NCI-H2171 treated with DMSO at 0.1 percent for 48 hours (cell line): ENCODE measurements around the gene SH3BP1.
"Not testable (repeated sequence)": the region's sequence is repeated elsewhere in the genome, so short reads cannot be mapped to it uniquely, and the experiment has no call there.

Experiments
- DNase-seq: peaks from one replicate; lab custom pipeline; 2025; lab: John Stamatoyannopoulos, UW

The SH3BP1 gene

DNA sequence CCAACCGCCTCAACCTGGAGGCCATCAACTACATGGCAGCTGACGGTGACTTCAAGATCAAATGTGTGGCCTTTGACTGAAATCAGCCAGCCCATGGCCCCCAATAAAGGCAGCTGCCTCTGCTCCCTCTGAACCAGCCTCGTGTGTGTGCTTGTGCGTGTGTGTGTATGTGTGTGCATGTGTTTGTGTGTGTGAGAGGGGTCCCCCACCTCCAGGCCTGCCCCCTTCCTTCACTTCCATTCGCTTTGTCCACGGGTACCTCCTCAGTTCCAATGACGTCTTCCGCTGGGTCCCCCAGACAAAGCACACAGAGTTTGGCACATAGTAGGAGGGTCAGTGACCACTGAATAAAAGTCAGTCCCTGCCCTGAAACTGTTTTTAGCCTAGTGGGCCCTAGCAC is 40.2 kb downstream of the SH3BP1 start:
- DNase-seq: no peak

- no peak for DNase-seq
These were observed 40.9 kb downstream of the SH3BP1 start for GRCh38 chr22:37680191-37680851.

DNA sequence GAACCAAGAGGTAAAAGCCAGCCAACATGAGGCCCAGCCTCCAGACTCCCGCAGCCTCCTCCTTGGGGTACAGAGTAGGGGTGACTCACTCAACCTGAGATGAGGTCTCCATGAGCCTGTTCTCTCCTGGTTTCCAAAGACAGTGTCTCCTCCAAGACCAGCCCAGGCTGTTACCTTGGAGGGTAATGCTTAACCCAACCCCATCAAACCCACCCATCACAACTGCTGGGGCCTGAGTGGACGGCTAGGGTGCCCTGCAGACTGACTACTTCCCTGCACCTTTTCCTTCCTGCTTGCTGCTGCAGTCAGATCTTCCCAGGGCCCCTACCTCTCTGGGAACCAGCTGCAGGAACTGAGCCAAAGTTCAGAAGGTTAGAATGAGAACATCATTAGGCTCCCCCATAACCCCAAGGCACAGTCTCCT is 41.5 kb downstream of the SH3BP1 start:
- DNase-seq: no peak

DNA sequence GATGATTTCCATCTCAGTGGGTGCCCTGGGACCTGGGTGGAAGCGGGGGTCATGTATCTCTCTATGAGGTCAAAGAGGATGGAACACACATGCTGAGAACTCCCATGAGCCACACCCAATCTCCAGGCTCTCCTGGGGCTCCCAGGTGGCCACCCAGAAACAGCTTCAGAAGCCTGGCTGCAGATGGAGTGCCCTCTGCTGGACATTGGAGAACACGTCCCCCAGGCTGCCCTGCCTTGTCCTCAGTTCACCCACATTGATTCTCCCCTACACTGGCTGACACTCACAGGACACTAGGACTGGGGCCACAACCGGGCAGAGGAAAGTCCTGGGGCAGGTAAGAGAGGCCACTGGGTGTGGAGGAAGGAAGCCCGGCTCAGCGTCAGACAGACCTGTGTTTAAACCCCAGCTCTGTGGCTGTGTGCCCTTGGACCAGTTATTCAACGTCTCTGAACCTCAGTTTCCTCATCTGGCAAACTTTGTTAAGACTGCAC is 42.1 kb downstream of the SH3BP1 start:
- peak; percentile 50 for DNase-seq

- DNase-seq: no peak
These were observed 45.5 kb downstream of the SH3BP1 start for GRCh38 chr22:37684803-37685615.

GRCh38 chr22:37686002-37686982 is 46.8 kb downstream of the SH3BP1 start, which contains the start of gene NOL12:
NOL12 (plus strand) TSS chr22:37686343; CDS start chr22:37686393, 50 bp downstream.
- DNase-seq: peak; percentile 89

GRCh38 chr22:37690407-37690806 is 50.9 kb downstream of the SH3BP1 start:
- DNase-seq: no peak

GRCh38 chr22:37690901-37691504 is 51.5 kb downstream of the SH3BP1 start:
- DNase-seq: no peak

DNA sequence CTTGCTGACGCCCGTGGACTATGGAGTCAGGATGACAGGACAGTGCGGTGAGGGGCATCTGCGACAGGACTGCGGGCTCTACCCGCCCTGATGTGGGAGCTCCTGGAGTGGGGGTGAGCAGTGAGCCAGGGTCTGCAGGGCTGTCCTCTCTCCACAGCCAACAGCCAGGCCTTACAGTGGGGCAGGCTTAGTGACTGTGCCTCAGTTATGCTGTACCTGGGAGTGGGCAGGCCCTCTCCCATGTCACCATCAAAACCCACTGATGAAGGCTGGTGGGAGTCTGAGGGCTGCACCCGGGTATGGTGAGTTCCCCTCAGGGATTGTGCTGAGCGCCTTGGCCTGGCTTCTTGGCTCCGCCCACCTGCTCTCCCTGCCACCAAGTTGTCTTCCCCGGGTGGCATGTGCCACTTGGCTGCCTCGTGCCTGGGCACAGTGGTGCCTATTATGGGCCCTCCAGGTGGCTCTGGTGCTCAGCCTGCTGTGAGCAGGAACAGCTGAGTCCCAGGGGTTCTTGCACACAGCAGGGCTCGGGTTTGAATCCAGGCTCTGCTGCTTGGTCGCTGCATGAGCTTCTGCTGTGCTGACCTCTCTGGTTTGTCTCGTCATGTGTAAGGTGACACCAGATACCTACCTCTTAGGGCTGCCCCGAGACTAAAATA is 53.3 kb downstream of the SH3BP1 start:
- DNase-seq: no peak

GRCh38 chr22:37694131-37694530 is 54.7 kb downstream of the SH3BP1 start:
- not testable (repeated sequence) for DNase-seq

DNA sequence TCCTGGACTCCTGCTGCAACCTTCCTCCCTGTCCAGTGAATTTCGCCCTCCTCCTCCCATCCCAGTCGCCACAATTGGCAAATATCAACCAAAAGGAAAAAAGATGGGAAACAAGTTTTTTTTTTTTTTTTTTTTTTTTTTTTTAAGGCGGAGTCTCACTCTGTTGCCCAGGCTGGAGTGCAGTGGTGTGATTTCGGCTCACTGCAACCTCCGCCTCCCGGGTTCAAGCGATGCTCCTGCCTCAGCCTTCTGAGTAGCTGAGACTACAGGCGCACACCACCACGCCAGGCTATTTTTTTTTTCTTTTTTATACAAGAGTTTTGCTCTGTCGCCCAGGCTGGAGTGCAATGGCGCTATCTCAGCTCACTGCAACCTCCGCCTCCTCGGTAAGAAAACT is 56.8 kb downstream of the SH3BP1 start:
- not testable (repeated sequence) for DNase-seq

- peak; percentile 99 for DNase-seq
These were observed 57.4 kb downstream of the SH3BP1 start, which contains the start of gene TRIOBP for GRCh38 chr22:37696657-37697537. TRIOBP (plus strand) TSS chr22:37697048; CDS start chr22:37701366, 4,318 bp downstream.

GRCh38 chr22:37697538-37697835 is 58.0 kb downstream of the SH3BP1 start:
- DNase-seq: no peak

GRCh38 chr22:37701141-37701786 is 61.8 kb downstream of the SH3BP1 start:
- DNase-seq: no peak

DNA sequence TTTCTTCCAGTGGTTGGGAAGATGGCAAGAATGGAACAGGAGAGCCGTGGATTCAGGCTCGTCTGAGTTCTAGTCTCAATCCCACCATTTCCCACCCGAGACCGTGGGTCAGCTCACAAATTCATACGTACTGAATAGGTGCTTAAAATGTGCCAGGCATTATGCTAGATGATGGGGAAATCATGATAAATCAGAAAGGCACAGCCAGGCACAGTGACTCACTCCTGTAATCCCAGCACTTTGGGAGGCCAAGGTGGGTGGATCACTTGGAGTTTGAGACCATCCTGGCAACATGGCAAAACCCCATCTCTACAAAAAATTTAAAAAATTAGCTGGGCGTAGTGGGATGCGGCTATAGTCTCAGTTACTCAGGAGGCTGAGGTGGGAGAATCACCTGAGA is 64.4 kb downstream of the SH3BP1 start:
- DNase-seq: no peak

GRCh38 chr22:37704645-37705044 is 65.2 kb downstream of the SH3BP1 start:
- DNase-seq: no peak

- DNase-seq: no peak
These were observed 65.7 kb downstream of the SH3BP1 start for GRCh38 chr22:37705205-37705604.
